Retinal pigment epithelial cell (primary cell): ENCODE data around the gene TTC38.

ENCODE experiments used
- DNase-seq: peaks from one replicate; pipeline ENCODE4 v3.0.0-alpha.2; 2010; ENCODE audit warnings: low read depth
- H3K4me3 ChIP-seq: 2 replicates; pipeline ENCODE4 v1.5.1; 2011; ENCODE audit warnings: mild to moderate bottlenecking, low read length, control low read depth, moderate library complexity
- TF ChIP-seq, protein P1 (sequence below): conservative IDR thresholded peaks from 2 replicates; pipeline ENCODE4 v1.5.1; 2011; ENCODE audit warnings: low read depth, low read length, control low read depth, inconsistent platforms

Gene TTC38

DNA sequence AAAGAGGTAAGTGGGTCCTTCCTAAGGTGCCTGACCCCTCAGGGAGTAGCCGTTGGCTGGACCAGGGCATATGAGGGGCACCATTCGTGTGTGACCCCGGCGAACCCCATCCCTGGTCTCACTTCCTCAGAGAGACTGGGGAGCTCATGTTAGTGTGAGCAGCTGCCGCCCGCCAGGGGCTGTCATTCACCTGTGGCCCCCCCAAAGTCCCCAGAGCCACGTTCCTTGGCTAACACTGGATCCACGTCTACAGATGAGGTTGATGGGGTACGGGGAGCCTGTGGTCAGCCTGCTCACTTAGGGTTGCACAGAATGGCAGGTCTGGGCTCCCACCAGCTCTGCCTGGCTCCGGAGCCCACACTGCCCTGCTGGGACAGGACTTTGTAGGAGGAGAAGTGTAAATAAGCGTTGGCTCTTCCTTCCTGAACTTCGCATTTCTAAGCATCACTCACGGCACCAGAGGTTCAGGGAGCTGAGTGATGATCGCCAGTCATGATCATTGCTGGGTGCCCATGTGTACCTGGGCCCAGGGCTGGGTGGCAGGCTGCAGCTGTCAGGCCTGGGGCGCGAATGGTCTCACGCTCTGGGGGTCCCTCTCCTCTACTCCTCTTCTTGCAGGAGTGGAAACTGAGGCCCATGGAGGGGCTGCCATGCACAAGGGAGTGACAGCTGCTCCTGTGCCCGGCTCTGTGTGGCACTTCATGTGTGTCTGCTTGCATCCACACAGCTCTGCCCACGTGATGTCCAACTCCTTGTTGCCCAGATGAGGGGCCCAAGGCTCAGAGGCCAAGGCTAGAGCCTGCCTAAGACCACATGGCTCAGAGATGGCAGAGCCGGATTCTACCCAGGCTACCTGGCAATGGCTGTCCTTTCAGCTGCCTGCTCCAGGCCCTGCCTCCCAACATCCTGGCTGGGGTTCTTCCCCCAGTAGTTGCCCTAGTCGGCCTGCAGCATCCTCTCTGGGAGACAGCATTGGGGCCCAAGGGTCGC lies 11.1 kb downstream of the TTC38 start:
- no peak for DNase-seq
- TF ChIP-seq, protein P1, sequence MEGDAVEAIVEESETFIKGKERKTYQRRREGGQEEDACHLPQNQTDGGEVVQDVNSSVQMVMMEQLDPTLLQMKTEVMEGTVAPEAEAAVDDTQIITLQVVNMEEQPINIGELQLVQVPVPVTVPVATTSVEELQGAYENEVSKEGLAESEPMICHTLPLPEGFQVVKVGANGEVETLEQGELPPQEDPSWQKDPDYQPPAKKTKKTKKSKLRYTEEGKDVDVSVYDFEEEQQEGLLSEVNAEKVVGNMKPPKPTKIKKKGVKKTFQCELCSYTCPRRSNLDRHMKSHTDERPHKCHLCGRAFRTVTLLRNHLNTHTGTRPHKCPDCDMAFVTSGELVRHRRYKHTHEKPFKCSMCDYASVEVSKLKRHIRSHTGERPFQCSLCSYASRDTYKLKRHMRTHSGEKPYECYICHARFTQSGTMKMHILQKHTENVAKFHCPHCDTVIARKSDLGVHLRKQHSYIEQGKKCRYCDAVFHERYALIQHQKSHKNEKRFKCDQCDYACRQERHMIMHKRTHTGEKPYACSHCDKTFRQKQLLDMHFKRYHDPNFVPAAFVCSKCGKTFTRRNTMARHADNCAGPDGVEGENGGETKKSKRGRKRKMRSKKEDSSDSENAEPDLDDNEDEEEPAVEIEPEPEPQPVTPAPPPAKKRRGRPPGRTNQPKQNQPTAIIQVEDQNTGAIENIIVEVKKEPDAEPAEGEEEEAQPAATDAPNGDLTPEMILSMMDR, result no peak
- no peak overlapping the region for H3K4me3 ChIP-seq

- DNase-seq, result no peak
- TF ChIP-seq, protein P1, result no peak
- no peak overlapping the region for H3K4me3 ChIP-seq
Observed at GRCh38 chr22:46280063-46280817, 12.4 kb downstream of the TTC38 start.

- no peak for DNase-seq
- TF ChIP-seq, protein P1, result no peak
- H3K4me3 ChIP-seq, result no peak overlapping the region
Observed at GRCh38 chr22:46280999-46281623, 13.3 kb downstream of the TTC38 start.

DNA sequence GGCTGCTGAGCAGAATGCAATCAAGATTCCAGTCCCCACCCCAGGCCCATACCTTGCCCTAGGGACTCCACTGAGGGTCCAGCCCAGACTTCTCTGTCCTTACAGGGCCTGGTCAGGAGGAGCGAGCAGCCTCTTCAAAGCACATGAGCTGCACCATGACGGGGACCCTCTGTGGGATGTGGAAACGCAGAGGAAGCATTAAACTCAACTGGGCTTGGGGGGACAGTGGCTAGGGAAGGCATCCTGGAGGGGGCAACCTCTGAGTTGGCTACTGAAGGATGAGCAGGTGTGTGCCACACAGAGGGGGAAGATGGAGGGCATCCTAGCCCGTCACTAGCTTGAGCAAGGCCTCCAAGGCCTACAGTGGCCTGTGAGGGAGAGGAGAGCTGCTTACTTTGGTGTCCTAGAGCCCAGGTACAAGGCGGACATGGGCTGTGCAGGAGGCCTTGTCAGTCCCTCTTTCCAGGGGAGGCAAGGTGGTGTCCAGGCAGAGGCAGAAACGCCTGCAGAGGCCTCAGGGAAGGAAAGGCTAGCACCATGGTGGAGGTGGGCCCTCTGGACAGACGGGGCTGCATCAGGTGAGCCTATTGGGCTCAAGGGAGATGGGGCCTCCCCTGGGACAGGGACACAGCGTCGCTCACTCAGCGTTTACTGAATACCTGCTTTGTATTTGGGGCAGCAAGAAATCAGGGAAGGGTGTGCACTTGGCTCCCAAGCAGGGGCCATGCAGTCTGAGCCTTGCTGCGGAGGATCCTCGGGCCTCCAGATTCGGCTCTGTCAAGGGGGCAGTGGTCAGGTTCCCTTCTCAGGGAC lies 14.3 kb downstream of the TTC38 start:
- no peak for DNase-seq
- no peak overlapping the region for H3K4me3 ChIP-seq
- TF ChIP-seq, protein P1, result no peak

DNA sequence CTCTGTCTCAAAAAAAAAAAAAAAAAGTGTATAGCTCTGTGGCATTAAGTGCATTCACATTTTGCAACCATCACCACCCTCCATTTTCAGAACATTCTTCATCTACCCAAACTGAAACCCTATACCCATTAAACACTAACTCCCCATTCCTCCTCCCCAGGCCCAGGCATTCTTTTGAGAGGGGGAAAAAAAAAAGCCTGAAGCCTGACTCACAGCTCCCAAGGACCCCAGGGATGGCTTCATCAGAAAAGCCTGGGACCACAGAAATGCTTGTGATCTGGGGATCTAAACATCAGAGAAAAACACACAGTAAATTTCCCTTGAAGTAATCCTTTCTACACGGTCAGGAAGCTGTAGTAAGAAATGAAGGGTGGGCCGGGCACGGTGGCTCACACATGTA lies 18.2 kb downstream of the TTC38 start:
- H3K4me3 ChIP-seq, result no peak overlapping the region
- no peak for DNase-seq
- TF ChIP-seq, protein P1, result no peak
